ENCODE results near the gene OGFR. TPM values are rescaled to one million over a fixed set of nuclear protein-coding genes. Genes with fewer than 3 reads are reported as not detected.

OGFR gene
- total and polyA plus RNA-seq, 2 donors (not counting 1 experiment from before 2014, with no cell fraction given) = 71.7 to 102 TPM

GRCh38 chr20:62768234-62768546 is 36.4 kb upstream of the OGFR start:
- DNase-seq (no peak), ATAC-seq (ENCODE audit: low read depth) (no peak)
- no peak overlapping the region for H3K27ac ChIP-seq (ENCODE audit: low read length in 2 of 2)
- POLR2A ChIA-PET = no interaction called here
- intact Hi-C loops (cut with micrococcal nuclease) = no loop called here
- Mint-ChIP-seq H3K4me3 (no peak overlapping the region), H3K27ac (no peak overlapping the region), H3K27me3 (peaks cover 6% of the 10 kb centered on the region), H3K4me1 (no peaks in the 10 kb centered on the region), H3K9me3 (ENCODE audit: insufficient read depth) (no peaks in the 10 kb centered on the region)
- no peak overlapping the region for H2AFZ ChIP-seq (ENCODE audit: insufficient read depth, low read depth, low read length, poor library complexity, severe bottlenecking)
- no peak overlapping the region for H3K4me2 ChIP-seq (replicated peaks; ENCODE audit: low read depth, low read length, poor library complexity, severe bottlenecking)
- 89% methylated on average over 8 of the region's 8 CpGs for WGBS (ENCODE audit: insufficient coverage)
- H3K4me3 ChIP-seq (ENCODE audit: control extremely low read depth in 1 of 5, extremely low read depth in 1 of 5, insufficient read depth in 1 of 5, low read depth in 2 of 5, low read length in 4 of 5) = no peak overlapping the region
- H3K9ac ChIP-seq (ENCODE audit: low read length) = no peak overlapping the region
- peaks cover 0 to 2% (median 0%) of the 10 kb centered on the region in 3 donors for H3K9me3 ChIP-seq (ENCODE audit: control extremely low read depth in 1 of 3, control insufficient read depth in 2 of 3, insufficient read depth in 1 of 3, low read length in 2 of 3)
- no peaks in the 10 kb centered on the region for H3K27me3 ChIP-seq (replicated peaks in 1 of 4; ENCODE audit: control extremely low read depth in 1 of 4, control insufficient read depth in 3 of 4, insufficient read depth in 4 of 4, low read length in 3 of 4)
- H4K20me1 ChIP-seq (ENCODE audit: control insufficient read depth, insufficient read depth, low read length, poor library complexity, severe bottlenecking) = no peaks in the 10 kb centered on the region
- no peaks in the 10 kb centered on the region for H3K36me3 ChIP-seq (replicated peaks in 1 of 2; ENCODE audit: control extremely low read depth in 1 of 2, control insufficient read depth in 1 of 2, extremely low read depth in 1 of 2, insufficient read depth in 2 of 2, low read length in 1 of 2)
- no peaks in the 10 kb centered on the region for H3K4me1 ChIP-seq (ENCODE audit: control insufficient read depth in 2 of 2, insufficient read depth in 2 of 2, low read length in 2 of 2)
- TF ChIP-seq CTCF (IDR thresholded peaks at IDR 0.05) (no peak), EZH2 (IDR thresholded peaks at IDR 0.05; ENCODE audit: borderline replicate concordance, insufficient read depth, low read depth, low read length, poor library complexity, severe bottlenecking) (no peak)
- no peaks in the 10 kb centered on the region for H3K79me2 ChIP-seq (ENCODE audit: control insufficient read depth, insufficient read depth, low read length)
- CTCF ChIA-PET = no interaction called here

GRCh38 chr20:62768551-62769287 is 35.9 kb upstream of the OGFR start:
- WGBS (ENCODE audit: insufficient coverage) = 83% methylated on average over 20 of the region's 21 CpGs
- H3K27ac ChIP-seq (ENCODE audit: low read length in 2 of 2) = no peak overlapping the region
- no peak overlapping the region for H3K4me3 Mint-ChIP-seq
- H3K4me1 Mint-ChIP-seq = no peaks in the 10 kb centered on the region
- no peak overlapping the region for H3K27ac Mint-ChIP-seq
- H3K79me2 ChIP-seq (ENCODE audit: control insufficient read depth, insufficient read depth, low read length) = no peaks in the 10 kb centered on the region
- no peak overlapping the region for H3K4me2 ChIP-seq (replicated peaks; ENCODE audit: low read depth, low read length, poor library complexity, severe bottlenecking)
- POLR2A ChIA-PET = no interaction called here
- no peak overlapping the region for H3K9ac ChIP-seq (ENCODE audit: low read length)
- peaks cover 6% of the 10 kb centered on the region for H3K27me3 Mint-ChIP-seq
- DNase-seq (no peak), ATAC-seq (ENCODE audit: low read depth) (no peak)
- no peaks in the 10 kb centered on the region for H3K9me3 Mint-ChIP-seq (ENCODE audit: insufficient read depth)
- H4K20me1 ChIP-seq (ENCODE audit: control insufficient read depth, insufficient read depth, low read length, poor library complexity, severe bottlenecking) = no peaks in the 10 kb centered on the region
- CTCF ChIA-PET = no interaction called here
- no peak overlapping the region for H2AFZ ChIP-seq (ENCODE audit: insufficient read depth, low read depth, low read length, poor library complexity, severe bottlenecking)
- peaks cover 0 to 2% (median 0%) of the 10 kb centered on the region in 3 donors for H3K9me3 ChIP-seq (ENCODE audit: control extremely low read depth in 1 of 3, control insufficient read depth in 2 of 3, insufficient read depth in 1 of 3, low read length in 2 of 3)
- H3K4me1 ChIP-seq (ENCODE audit: control insufficient read depth in 2 of 2, insufficient read depth in 2 of 2, low read length in 2 of 2) = no peaks in the 10 kb centered on the region
- no peak overlapping the region for H3K4me3 ChIP-seq (ENCODE audit: control extremely low read depth in 1 of 5, extremely low read depth in 1 of 5, insufficient read depth in 1 of 5, low read depth in 2 of 5, low read length in 4 of 5)
- no peaks in the 10 kb centered on the region for H3K36me3 ChIP-seq (replicated peaks in 1 of 2; ENCODE audit: control extremely low read depth in 1 of 2, control insufficient read depth in 1 of 2, extremely low read depth in 1 of 2, insufficient read depth in 2 of 2, low read length in 1 of 2)
- intact Hi-C loops (cut with micrococcal nuclease) = no loop called here
- TF ChIP-seq EZH2 (IDR thresholded peaks at IDR 0.05; ENCODE audit: borderline replicate concordance, insufficient read depth, low read depth, low read length, poor library complexity, severe bottlenecking) (no peak), CTCF (IDR thresholded peaks at IDR 0.05) (no peak)
- H3K27me3 ChIP-seq (replicated peaks in 1 of 4; ENCODE audit: control extremely low read depth in 1 of 4, control insufficient read depth in 3 of 4, insufficient read depth in 4 of 4, low read length in 3 of 4) = no peaks in the 10 kb centered on the region

Measured in B cell (primary cell).